Measurements from ENCODE around the gene NCAM2. TPM values are rescaled to one million over a fixed set of nuclear protein-coding genes. Genes with fewer than 3 reads are reported as not detected.

NCAM2 gene
- total and polyA plus RNA-seq, 2 donors (not counting 3 experiments of a cell fraction or from before 2014, with no cell fraction given): 0.11 to 0.27 TPM

DNA sequence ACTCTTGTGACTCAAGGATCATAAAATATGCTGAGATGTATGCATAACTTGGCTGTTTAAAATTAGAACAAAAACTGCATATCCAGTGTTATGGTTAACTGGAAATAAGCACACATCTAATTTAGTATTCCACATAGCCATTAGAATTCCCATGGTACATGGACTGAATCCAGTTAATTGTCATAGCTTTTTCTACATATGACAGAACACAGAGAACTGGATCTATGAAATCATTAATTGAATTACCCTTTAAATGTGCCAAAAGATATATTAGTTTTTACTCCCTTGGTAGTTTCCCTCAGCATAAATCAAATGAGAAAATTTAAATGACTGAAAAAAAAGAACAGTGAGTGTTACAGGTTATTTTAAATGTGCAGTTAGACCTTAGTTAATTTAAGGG lies 395.9 kb downstream of the NCAM2 start:
- no peaks in the 10 kb centered on the region for H3K9me3 ChIP-seq (replicated peaks; ENCODE audit: control insufficient read depth, insufficient read depth, low read length)
- H2AFZ ChIP-seq (ENCODE audit: low read depth, low read length): no peak overlapping the region
- H3K4me1 ChIP-seq (ENCODE audit: control insufficient read depth, extremely low read depth, insufficient read depth, low read length): no peaks in the 10 kb centered on the region
- no peak overlapping the region for H3K4me2 ChIP-seq (ENCODE audit: insufficient read depth, low read length)
- BruUV-seq (replicated peaks): no TSS peak
- H3K9ac ChIP-seq (replicated peaks; ENCODE audit: extremely low read depth, insufficient read depth, low read length): no peak overlapping the region
- ChIA-PET POLR2A (no interaction called here), CTCF (no interaction called here)
- no peak overlapping the region for H3K4me3 ChIP-seq (replicated peaks in 1 of 3; ENCODE audit: insufficient read depth in 1 of 3, low read depth in 1 of 3, low read length in 3 of 3)
- intact Hi-C loops (cut with micrococcal nuclease) (no loop called here), dilution Hi-C loops (cut with MboI; ENCODE audit: extremely low pct_ligation_motif_present, low sequenced_read_pairs) (no loop called here)
- H3K9me1 ChIP-seq (replicated peaks; ENCODE audit: control insufficient read depth, extremely low read depth, insufficient read depth, low read length): no peaks in the 10 kb centered on the region
- DNase-seq (ENCODE audit: low read depth, low spot score) (no peak), FAIRE-seq (no peak)
- TF ChIP-seq FOS (IDR thresholded peaks at IDR 0.05; ENCODE audit: borderline replicate concordance, insufficient read depth, low read length) (no peak), POLR2A (IDR thresholded peaks at IDR 0.05; ENCODE audit: low read depth, low read length) (no peak), MYC (IDR thresholded peaks at IDR 0.05; ENCODE audit: low read depth, low read length) (no peak), POLR2AphosphoS5 (IDR thresholded peaks at IDR 0.05; ENCODE audit: insufficient read depth, low read depth, low read length) (no peak), GATA2 (IDR thresholded peaks at IDR 0.05; ENCODE audit: insufficient read depth, insufficient read length, low read depth, low read length) (no peak), EZH2 (IDR thresholded peaks at IDR 0.05; ENCODE audit: borderline replicate concordance, low read depth, low read length, severe bottlenecking) (no peak), JUN (IDR thresholded peaks at IDR 0.05; ENCODE audit: borderline replicate concordance, insufficient read depth, insufficient read length, low read depth) (no peak)
- TF ChIP-seq, protein P1, sequence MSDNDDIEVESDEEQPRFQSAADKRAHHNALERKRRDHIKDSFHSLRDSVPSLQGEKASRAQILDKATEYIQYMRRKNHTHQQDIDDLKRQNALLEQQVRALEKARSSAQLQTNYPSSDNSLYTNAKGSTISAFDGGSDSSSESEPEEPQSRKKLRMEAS (IDR thresholded peaks at IDR 0.05; ENCODE audit: insufficient read depth, insufficient read length): no peak
- TF ChIP-seq, protein P2, sequence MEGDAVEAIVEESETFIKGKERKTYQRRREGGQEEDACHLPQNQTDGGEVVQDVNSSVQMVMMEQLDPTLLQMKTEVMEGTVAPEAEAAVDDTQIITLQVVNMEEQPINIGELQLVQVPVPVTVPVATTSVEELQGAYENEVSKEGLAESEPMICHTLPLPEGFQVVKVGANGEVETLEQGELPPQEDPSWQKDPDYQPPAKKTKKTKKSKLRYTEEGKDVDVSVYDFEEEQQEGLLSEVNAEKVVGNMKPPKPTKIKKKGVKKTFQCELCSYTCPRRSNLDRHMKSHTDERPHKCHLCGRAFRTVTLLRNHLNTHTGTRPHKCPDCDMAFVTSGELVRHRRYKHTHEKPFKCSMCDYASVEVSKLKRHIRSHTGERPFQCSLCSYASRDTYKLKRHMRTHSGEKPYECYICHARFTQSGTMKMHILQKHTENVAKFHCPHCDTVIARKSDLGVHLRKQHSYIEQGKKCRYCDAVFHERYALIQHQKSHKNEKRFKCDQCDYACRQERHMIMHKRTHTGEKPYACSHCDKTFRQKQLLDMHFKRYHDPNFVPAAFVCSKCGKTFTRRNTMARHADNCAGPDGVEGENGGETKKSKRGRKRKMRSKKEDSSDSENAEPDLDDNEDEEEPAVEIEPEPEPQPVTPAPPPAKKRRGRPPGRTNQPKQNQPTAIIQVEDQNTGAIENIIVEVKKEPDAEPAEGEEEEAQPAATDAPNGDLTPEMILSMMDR (IDR thresholded peaks at IDR 0.05; ENCODE audit: extremely low read depth in 1 of 2, insufficient read depth in 1 of 2, low read depth in 1 of 2, low read length in 2 of 2): no peak
- H3K27ac ChIP-seq (ENCODE audit: insufficient read depth, low read depth, low read length): no peak overlapping the region
- H3K27me3 ChIP-seq (ENCODE audit: control insufficient read depth in 2 of 2, insufficient read depth in 2 of 2, low read length in 2 of 2): no peaks in the 10 kb centered on the region
- H4K20me1 ChIP-seq (replicated peaks; ENCODE audit: control insufficient read depth, extremely low read depth, insufficient read depth, low read length): no peaks in the 10 kb centered on the region
- H3K36me3 ChIP-seq (ENCODE audit: control insufficient read depth in 2 of 2, extremely low read depth in 1 of 2, insufficient read depth in 2 of 2, low read length in 2 of 2): no peaks in the 10 kb centered on the region
- H3K79me2 ChIP-seq (ENCODE audit: control insufficient read depth, insufficient read depth, low read length): no peaks in the 10 kb centered on the region
